ENCODE results near the gene FOXC2.

The FOXC2 gene

DNA sequence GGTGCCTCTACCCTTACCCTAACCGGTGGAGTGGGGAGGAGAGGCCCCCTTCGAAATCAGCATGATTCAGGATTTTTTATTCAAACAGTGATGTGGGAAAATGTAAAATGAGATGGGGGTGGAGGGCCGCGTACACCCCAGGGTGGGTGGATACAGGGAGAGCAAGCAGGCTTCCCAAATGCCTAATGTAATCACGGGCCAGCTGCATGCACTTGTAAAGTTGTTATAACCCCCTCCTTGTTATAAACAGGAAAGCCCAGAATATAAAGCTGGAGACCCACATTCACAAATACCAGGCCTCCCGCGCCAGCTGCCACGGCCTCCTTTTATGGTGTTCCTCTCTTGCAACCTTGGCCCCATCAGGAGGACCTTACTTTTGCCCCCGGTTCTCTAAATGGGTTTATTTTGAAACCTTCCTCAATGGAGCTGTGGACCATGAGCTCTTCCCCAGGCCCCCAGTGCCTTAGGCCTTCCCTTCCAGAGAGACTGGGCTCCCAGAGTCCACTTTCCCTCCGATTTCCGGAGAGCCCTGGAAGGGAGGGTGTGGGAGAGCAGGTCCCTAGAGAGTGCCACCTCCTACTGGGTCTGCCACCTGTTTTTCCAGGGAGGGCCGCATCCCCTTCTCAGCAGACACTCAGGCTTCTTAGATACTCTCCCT, 10.8 kb downstream of the FOXC2 start:
- TF ChIP-seq TAF1 (IDR thresholded peaks at IDR 0.05; ENCODE audit: borderline replicate concordance, low read depth, low read length) = no peak
- DNase-seq (ENCODE audit: insufficient read length) (no peak), FAIRE-seq (no peak)

DNA sequence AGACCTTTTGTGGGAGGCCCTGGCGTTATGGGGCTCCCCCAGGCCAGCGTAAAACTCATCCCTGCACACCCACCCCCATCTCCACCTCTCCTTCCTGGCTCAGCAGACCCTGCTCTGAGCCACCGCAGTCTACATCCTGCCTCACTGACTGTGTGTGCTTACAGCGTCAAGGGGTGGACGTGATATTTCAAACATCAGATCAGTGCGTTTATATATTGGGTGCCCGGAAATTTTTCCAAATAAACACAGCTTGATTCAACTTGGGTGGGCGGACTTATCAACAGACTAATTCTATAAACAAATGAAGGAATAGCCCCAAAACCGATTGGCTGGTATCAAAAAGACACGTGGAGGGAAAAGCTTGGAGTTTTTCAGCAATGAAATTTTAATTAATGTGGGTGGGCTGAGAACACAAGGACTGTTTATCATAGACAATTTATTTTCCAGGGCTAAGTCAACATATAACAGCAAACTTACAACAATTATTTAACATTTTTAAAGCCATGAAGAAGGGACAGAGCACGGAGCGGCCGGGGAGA, 11.5 kb downstream of the FOXC2 start, which contains the start of gene FOXL1:
Gene FOXL1 (plus strand): TSS at position 489 of the 539 bp plus-strand sequence. CDS start 175 bp downstream, outside the sequence.
- TF ChIP-seq TAF1 (IDR thresholded peaks at IDR 0.05; ENCODE audit: borderline replicate concordance, low read depth, low read length) (no peak), POLR2AphosphoS5 (IDR thresholded peaks at IDR 0.05; ENCODE audit: low read depth, low read length) (no peak), POLR2A (IDR thresholded peaks at IDR 0.05; ENCODE audit: low read depth, low read length) (no peak)
- FAIRE-seq (no peak), DNase-seq (ENCODE audit: insufficient read length) (no peak)

DNA sequence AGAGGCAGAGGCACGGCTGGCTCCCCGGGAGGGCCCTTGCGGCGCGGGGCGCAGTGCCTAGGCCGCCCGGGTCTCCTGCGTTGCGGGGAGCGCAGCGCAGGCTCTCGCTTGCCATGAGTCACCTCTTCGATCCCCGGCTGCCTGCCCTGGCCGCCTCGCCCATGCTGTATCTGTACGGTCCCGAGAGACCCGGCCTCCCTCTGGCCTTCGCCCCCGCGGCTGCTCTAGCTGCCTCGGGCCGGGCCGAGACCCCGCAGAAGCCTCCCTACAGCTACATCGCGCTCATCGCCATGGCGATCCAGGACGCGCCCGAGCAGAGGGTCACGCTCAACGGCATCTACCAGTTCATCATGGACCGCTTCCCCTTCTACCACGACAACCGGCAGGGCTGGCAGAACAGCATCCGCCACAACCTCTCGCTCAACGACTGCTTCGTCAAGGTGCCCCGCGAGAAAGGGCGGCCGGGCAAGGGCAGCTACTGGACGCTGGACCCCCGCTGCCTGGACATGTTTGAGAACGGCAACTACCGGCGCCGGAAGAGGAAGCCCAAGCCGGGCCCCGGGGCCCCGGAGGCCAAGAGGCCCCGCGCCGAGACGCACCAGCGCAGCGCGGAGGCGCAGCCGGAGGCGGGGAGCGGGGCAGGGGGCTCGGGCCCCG, 12.1 kb downstream of the FOXC2 start:
- DNase-seq (ENCODE audit: insufficient read length) (no peak), FAIRE-seq (no peak)
- TF ChIP-seq POLR2A (IDR thresholded peaks at IDR 0.05; ENCODE audit: low read depth, low read length) (no peak), TAF1 (IDR thresholded peaks at IDR 0.05; ENCODE audit: borderline replicate concordance, low read depth, low read length) (no peak), POLR2AphosphoS5 (IDR thresholded peaks at IDR 0.05; ENCODE audit: low read depth, low read length) (no peak)

DNA sequence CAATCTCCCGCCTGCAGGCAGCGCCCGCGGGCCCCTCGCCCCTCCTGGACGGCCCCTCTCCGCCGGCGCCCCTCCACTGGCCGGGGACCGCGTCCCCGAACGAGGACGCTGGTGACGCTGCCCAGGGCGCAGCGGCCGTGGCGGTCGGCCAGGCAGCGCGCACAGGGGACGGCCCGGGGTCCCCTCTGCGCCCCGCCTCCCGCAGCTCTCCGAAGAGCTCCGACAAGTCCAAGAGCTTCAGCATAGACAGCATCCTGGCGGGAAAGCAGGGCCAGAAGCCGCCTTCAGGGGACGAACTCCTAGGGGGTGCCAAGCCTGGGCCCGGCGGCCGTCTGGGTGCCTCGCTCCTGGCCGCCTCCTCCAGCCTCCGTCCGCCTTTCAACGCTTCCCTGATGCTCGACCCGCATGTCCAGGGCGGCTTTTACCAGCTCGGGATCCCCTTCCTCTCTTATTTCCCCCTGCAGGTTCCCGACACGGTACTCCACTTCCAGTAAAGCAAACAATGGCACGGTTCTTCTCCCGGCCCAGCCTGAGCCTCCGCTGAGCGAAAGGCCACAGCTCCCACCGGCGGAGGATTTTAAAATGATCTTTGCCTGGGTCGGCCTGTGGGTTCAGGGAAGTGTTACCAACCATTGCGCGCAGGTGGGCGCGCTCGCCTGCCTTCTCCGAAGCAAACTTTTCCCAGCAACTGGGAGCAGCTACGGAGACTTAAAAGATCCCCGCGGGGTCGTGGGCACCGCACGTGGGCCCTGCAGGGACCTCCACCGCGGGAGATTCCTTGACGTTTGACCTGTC, 12.8 kb downstream of the FOXC2 start:
- DNase-seq (ENCODE audit: insufficient read length) (no peak), FAIRE-seq (no peak)
- no peak for TF ChIP-seq POLR2AphosphoS5 (IDR thresholded peaks at IDR 0.05; ENCODE audit: low read depth, low read length)
- no peak for TF ChIP-seq POLR2A (IDR thresholded peaks at IDR 0.05; ENCODE audit: low read depth, low read length)
- TF ChIP-seq TAF1 (IDR thresholded peaks at IDR 0.05; ENCODE audit: borderline replicate concordance, low read depth, low read length) = no peak

DNA sequence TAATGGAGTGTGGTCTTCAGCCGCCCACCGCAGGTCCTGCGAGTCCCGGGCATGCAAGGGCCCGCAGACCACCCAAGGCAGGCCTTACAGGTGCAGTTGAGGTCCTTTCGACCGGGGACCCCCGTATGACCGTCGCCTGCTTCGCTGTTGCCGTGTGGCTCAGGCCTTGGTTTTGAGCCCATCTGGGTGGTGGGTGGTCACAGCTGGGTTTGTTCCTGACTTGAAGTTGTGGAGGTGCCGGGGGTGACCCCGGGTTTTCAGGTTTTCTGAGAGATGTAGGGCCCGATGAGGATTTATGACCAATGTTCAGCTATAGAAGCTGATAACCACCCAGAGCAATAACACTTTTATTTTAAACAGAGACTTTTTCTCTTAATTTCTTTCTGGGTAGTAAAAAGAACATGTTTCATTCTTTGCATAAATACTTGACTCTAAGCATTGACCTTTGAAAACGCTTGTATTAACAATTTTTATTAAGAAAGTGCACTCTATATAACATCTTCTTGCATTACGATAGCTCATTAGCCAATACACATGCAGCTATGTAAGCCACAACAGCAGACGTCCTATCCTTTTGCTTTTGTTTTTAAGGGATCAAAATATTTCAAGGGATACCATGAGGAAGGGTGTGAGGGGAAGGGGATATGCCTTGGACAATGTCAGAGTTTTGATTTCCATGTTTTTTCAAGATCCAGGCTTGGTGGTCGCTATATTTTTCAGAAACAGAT, 13.6 kb downstream of the FOXC2 start:
- DNase-seq (ENCODE audit: insufficient read length) (no peak), FAIRE-seq (no peak)
- no peak for TF ChIP-seq POLR2AphosphoS5 (IDR thresholded peaks at IDR 0.05; ENCODE audit: low read depth, low read length)
- no peak for TF ChIP-seq TAF1 (IDR thresholded peaks at IDR 0.05; ENCODE audit: borderline replicate concordance, low read depth, low read length)
- TF ChIP-seq POLR2A (IDR thresholded peaks at IDR 0.05; ENCODE audit: low read depth, low read length) = no peak

DNA sequence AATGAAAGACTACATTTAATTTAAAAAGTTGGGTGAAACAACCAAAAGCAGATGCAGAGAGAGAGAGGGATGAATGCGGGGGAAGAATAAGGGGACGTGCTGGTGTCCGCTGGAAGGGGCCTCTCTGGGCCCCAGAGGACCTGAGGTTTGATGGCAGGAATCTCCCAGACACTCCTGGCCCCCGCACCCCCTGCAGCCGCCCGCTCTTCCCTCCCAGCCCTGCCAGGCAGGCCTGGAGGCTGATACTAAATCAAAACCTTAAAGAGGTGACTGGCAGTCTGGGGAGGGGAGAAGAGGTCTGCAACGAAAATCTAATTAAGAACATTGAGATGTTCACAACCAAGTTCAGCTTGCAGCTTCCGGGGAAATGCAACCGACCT, 14.2 kb downstream of the FOXC2 start:
- no peak for DNase-seq (ENCODE audit: insufficient read length)
- TF ChIP-seq TAF1 (IDR thresholded peaks at IDR 0.05; ENCODE audit: borderline replicate concordance, low read depth, low read length) (no peak), POLR2AphosphoS5 (IDR thresholded peaks at IDR 0.05; ENCODE audit: low read depth, low read length) (no peak), POLR2A (IDR thresholded peaks at IDR 0.05; ENCODE audit: low read depth, low read length) (no peak)
- no peak for FAIRE-seq

DNA sequence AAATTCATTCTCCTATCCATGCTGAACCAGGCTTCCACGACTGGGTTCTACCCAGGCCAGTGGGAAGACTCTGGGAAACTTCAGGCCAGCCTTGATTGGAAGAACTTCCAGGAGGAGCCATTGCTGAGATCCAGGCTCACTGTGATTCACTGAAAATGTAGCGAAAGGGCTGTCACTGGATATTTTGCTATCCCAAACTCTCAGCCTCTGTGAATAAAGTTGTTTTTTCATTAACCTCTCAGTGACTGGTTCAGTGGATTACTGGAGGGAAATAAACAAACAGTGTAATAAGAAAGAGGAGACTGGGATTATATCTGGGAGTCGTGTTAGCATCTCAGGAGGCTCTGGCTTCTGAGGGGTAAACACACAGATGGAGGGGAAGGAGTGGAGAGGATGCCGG, 14.8 kb downstream of the FOXC2 start:
- TF ChIP-seq POLR2A (IDR thresholded peaks at IDR 0.05; ENCODE audit: low read depth, low read length) = no peak
- no peak for TF ChIP-seq TAF1 (IDR thresholded peaks at IDR 0.05; ENCODE audit: borderline replicate concordance, low read depth, low read length)
- no peak for TF ChIP-seq POLR2AphosphoS5 (IDR thresholded peaks at IDR 0.05; ENCODE audit: low read depth, low read length)
- FAIRE-seq = no peak
- DNase-seq (ENCODE audit: insufficient read length) = no peak

DNA sequence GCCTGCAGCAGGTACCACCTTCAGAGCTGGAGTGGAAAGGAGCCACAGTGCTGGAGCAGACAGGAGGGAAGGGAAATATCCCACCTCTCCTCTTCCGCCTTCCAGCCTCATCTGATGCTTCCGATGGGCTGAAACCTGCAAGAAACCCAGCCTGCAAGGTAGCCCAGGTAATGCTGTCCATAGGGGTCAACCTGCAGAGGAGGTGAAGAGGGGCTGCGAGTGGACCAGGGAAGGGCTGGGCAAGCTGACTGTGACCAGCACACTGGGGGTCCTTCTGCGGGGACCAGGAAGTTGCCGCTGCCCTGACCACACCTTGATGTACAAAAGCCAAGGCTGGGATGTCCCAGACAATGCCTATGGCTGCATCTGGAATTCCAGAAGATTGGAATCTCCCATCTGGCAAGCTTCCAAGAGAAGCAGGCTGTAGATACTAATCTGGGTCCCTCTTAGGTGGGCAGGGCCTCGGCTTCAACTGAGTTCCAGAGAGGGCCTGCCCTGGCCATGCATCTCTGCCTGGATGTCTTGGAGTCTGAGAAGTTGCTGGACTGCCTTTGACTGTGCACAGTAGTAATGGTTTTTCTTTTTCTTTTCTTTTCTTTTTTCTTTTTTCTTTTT, 17.5 kb downstream of the FOXC2 start:
- TF ChIP-seq TAF1 (IDR thresholded peaks at IDR 0.05; ENCODE audit: borderline replicate concordance, low read depth, low read length) (no peak), POLR2A (IDR thresholded peaks at IDR 0.05; ENCODE audit: low read depth, low read length) (no peak), POLR2AphosphoS5 (IDR thresholded peaks at IDR 0.05; ENCODE audit: low read depth, low read length) (no peak)
- no peak for FAIRE-seq
- no peak for DNase-seq (ENCODE audit: insufficient read length)

DNA sequence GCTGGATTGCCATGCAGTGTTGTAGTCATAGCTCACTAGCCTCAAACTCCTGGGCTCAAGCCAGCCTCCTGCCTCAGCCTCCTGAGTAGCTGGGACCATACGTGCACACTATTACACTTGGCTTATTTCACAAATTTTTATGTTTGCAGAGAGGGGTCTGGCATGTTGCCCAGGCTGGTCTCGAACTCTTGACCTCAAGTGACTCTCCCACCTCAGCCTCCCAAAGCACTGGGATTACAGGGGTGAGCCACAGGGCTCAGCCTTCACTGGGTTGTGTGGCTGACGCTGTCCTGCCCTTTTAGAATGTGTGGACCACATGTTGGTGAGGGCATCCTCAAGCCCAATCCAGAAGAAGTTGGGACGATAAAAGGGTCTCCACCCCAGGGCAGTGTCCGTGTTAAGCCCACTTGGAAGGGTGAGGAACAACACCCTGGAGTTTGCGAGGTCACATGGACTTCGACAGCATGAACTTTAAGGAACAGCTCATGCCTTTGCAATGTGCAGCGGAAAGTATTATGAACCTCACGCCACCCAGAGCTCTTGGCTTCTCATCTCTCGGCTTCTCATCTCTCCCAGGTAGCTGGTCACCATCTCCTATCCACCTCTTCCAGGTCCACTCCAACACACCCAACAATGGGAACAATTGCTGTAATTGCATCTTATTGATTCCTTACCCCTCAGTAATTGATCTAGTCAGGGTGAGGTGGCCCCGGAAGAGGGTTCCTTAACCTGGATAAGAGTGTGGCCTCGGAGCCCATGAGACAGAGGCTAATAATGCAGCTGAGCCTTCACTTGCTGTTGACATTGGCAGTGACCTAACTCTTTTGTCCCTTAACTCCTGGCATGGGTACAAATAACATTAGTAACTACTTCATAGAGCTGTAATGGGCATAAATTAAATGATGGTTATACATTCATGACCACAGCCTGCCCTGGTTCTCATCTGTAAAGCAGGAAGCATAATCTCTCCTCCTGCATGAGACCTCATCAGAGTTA, 18.4 kb downstream of the FOXC2 start:
- FAIRE-seq (no peak), DNase-seq (ENCODE audit: insufficient read length) (no peak)
- no peak for TF ChIP-seq POLR2A (IDR thresholded peaks at IDR 0.05; ENCODE audit: low read depth, low read length)
- no peak for TF ChIP-seq TAF1 (IDR thresholded peaks at IDR 0.05; ENCODE audit: borderline replicate concordance, low read depth, low read length)
- TF ChIP-seq POLR2AphosphoS5 (IDR thresholded peaks at IDR 0.05; ENCODE audit: low read depth, low read length) = no peak
